GM12864 (cell line): Measurements from ENCODE around the gene LPAR3.
A peak's percentile ranks its signal among the peaks of the same experiment; 100 is the strongest.

Experiments
- DNase-seq: peaks from one replicate; pipeline ENCODE4 v3.0.0-alpha.2; 2011; ENCODE audit warnings: low read depth
- H3K4me3 ChIP-seq: 2 replicates; pipeline ENCODE4 v1.5.1; 2011; ENCODE audit warnings: mild to moderate bottlenecking, low read depth, low read length, control low read depth
- TF ChIP-seq, protein P1 (sequence below): IDR thresholded peaks from 2 replicates; pipeline ENCODE4 v1.5.1; 2011; ENCODE audit warnings: low read depth, mild to moderate bottlenecking, moderate library complexity, low read length, control low read depth, inconsistent platforms; ENCODE audit errors: missing control alignments

Gene LPAR3

DNA sequence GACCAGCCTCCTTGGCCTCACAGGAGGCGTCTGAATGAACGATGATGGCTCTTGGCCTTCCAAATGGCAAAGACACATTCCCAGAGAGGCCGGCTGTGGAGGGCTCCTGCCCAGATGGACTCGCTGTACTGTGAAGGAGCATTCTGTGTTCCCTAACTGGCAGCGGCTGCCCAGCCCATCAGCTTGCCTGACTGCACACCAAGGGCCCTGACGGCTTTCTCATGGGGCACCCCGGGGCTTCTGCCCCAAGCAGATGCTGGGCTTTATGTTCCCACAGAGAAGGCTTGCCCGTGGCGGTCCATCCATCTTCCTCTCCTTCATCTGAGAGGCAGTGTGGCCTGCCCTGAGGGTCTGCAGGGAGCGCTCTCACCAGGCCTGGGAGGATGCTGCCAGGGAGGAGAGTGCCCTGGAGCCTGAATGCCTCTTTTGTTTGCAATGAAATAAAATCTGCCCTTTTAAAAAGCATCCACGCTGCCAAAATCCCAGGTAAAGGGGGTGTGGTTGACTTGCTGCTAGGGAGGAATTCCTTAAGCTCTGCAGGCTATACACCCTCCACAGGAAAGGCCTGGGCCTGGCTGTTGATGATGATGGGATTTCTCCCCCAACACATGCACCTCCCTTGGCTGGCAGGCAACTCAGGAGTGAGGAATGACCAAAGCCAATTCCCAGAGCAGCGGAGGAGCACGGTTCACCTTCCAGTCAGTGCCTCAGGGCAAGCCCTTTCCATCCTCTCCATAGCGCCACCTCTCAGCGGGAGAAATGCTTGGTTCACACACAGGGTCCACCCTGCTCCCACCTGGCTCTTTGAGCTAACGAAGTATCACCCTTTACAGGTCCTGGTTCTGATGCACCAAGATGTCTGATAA is 118.1 kb downstream of the LPAR3 start:
- no peak for DNase-seq
- TF ChIP-seq, protein P1, sequence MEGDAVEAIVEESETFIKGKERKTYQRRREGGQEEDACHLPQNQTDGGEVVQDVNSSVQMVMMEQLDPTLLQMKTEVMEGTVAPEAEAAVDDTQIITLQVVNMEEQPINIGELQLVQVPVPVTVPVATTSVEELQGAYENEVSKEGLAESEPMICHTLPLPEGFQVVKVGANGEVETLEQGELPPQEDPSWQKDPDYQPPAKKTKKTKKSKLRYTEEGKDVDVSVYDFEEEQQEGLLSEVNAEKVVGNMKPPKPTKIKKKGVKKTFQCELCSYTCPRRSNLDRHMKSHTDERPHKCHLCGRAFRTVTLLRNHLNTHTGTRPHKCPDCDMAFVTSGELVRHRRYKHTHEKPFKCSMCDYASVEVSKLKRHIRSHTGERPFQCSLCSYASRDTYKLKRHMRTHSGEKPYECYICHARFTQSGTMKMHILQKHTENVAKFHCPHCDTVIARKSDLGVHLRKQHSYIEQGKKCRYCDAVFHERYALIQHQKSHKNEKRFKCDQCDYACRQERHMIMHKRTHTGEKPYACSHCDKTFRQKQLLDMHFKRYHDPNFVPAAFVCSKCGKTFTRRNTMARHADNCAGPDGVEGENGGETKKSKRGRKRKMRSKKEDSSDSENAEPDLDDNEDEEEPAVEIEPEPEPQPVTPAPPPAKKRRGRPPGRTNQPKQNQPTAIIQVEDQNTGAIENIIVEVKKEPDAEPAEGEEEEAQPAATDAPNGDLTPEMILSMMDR: no peak
- H3K4me3 ChIP-seq: no peak overlapping the region

DNA sequence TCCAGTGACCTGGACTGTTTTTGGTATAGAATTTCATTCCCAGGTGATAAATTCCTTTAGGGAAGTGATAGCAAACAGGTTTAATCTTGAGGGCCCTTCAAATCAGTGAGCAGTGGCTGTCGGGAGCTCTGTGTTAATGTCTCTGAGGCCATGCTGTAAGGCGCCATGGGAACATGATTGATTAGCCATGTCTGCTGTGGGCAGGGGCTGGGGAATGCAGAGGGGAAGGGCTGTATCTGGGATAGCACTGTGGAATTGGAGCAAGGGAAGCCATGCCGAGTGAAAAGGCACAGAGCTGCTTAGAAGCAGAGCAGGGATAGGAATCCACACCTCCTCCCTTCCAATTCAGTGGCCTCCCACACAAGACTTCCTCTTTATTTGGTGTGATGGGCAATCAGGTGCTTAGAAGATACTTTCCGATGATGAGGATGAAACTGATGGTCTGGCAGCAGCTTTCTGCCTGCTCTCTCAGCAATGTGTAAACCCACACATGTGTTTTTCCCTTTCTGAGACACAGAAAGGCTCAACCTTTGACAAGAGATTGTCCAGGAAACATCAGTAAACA is 119.0 kb downstream of the LPAR3 start:
- TF ChIP-seq, protein P1: no peak
- no peak for DNase-seq

DNA sequence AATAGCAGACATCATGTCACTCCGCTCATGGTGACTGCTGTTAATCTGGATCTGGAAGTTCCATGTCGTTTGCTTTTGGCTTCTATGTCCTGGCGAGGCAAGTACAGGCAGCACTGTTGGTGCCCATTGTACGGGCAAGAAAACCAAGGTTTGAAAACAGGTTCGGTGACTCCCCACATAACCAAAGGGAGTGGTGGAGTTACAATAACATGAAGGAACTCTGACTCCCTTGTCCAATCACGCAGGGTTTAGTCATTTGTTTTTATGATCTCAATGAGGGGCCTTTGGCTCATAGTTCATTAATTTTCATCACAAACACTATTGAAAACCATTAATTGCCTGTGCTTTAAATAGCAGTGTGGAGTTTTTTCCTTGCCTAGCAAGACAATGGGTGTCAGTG is 119.8 kb downstream of the LPAR3 start:
- TF ChIP-seq, protein P1: no peak
- no peak for DNase-seq
- H3K4me3 ChIP-seq: no peak overlapping the region

More for the DNA sequence above, 119.0 kb downstream of the LPAR3 start:
- H3K4me3 ChIP-seq: no peak overlapping the region

DNA sequence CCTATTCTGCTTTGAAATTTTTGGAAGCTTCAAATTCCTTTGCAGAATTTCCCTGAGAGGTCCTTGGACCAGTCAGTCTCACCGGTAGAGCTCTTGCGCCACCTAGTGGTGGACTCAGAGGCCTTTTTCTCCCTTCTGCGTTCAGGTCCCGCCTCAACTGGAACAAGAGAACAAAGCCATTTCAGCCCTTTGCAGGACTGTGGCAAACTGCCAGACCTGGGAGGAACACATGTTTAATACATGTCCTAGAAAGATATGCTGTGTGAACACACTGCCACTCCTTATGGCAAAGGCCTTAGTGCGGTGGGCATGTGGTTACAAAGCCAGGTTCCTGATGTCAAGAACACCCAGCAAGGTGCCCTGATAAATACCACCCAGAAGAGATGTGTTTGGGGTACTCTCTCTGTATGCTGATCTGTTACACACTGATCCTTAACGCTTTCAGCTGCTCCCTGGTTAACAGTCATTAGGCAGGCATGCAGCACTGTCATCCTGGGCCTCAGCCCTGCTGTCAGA is 120.5 kb downstream of the LPAR3 start:
- H3K4me3 ChIP-seq: no peak overlapping the region
- TF ChIP-seq, protein P1: peak; percentile 95
- peak; percentile 31 for DNase-seq

DNA sequence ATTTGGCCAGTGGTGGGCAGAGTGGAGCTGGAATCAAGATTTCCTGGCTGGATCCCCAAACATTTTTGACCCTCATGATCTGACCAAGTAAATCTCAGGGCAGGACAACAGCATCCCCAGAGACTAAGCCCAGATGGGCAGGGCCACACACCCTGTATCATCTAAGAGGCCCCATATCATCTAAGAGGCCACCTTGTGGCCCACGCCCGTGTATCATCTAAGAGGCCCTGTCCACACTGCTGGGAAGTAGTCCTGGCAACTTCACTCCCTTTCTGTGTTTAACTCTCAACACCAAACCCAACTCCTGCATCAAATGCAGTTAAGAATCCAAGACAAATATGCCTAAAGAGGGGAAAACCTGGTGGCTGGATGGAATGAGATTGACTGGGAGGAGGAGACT is 121.1 kb downstream of the LPAR3 start:
- TF ChIP-seq, protein P1: no peak
- no peak overlapping the region for H3K4me3 ChIP-seq
- no peak for DNase-seq

DNA sequence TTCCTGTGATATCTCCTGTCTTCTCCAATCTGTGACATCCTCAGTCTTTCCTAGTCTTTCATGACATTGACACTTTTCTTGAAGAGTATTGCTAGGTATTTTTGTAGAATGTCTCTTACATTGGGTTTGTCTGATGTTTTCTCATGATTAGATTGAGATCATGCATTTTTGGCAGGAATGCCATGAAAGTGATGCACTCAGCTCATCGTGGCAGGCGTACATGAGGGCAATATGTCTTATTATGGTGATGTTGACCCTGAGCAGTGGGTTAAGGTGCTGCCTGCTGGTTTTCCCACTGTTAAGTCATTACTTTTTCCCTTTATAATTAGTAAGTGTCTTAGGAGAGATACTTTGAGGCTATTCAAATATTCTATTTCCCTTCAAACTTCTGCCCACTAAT is 122.5 kb downstream of the LPAR3 start:
- DNase-seq: no peak
- no peak overlapping the region for H3K4me3 ChIP-seq
- TF ChIP-seq, protein P1: no peak
